ENCODE results near the gene NAA11. TPM values are rescaled to one million over a fixed set of nuclear protein-coding genes. Genes with fewer than 3 reads are reported as not detected.

The NAA11 gene
- polyA plus RNA-seq, 2 of the 4 experiments (the other 2 are of a cell fraction) = not detected

GRCh38 chr4:79325436-79325835 is 425 bp downstream of the NAA11 start:
- H3K4me1 ChIP-seq = no peaks in the 10 kb centered on the region
- H3K27ac ChIP-seq = no peak overlapping the region
- ChIA-PET CTCF (no interaction called here), POLR2A (no interaction called here)
- DNase-seq (ENCODE audit: low read depth in 1 of 2, low spot score in 1 of 2) (no peak), ATAC-seq (no peak), FAIRE-seq (no peak)
- no peak overlapping the region for H3K4me3 ChIP-seq
- TF ChIP-seq FOSL2 (IDR thresholded peaks at IDR 0.05) (no peak), FOSL2 (CRISPR knock-in tag; IDR thresholded peaks at IDR 0.05) (no peak), ESRRA (IDR thresholded peaks at IDR 0.05; ENCODE audit: borderline replicate concordance, low read length) (no peak), MAFK (IDR thresholded peaks at IDR 0.05; ENCODE audit: partially characterized antibody) (no peak), USF2 (IDR thresholded peaks at IDR 0.05) (no peak), MYC (IDR thresholded peaks at IDR 0.05; ENCODE audit: borderline replicate concordance, low read length) (no peak), GATA3 (IDR thresholded peaks at IDR 0.05; ENCODE audit: borderline replicate concordance) (no peak), REST (IDR thresholded peaks at IDR 0.05) (no peak), KDM1A (IDR thresholded peaks at IDR 0.05; ENCODE audit: low read depth) (no peak), SREBF2 (IDR thresholded peaks at IDR 0.05) (no peak), RNF2 (IDR thresholded peaks at IDR 0.05; ENCODE audit: borderline replicate concordance, low read depth) (no peak), CBX8 (IDR thresholded peaks at IDR 0.05) (no peak), BHLHE40 (IDR thresholded peaks at IDR 0.05; ENCODE audit: low read depth, low read length) (no peak), CBX2 (IDR thresholded peaks at IDR 0.05; ENCODE audit: borderline replicate concordance, low read depth) (no peak), KDM5A (IDR thresholded peaks at IDR 0.05) (no peak), ZNF302 (CRISPR knock-in tag; IDR thresholded peaks at IDR 0.05) (no peak), HMGXB4 (CRISPR knock-in tag; IDR thresholded peaks at IDR 0.05; ENCODE audit: borderline replicate concordance) (no peak), CHD2 (IDR thresholded peaks at IDR 0.05; ENCODE audit: low read length, partially characterized antibody) (no peak), E2F6 (IDR thresholded peaks at IDR 0.05; ENCODE audit: borderline replicate concordance, low read depth) (no peak)
- TF ChIP-seq, protein P1, sequence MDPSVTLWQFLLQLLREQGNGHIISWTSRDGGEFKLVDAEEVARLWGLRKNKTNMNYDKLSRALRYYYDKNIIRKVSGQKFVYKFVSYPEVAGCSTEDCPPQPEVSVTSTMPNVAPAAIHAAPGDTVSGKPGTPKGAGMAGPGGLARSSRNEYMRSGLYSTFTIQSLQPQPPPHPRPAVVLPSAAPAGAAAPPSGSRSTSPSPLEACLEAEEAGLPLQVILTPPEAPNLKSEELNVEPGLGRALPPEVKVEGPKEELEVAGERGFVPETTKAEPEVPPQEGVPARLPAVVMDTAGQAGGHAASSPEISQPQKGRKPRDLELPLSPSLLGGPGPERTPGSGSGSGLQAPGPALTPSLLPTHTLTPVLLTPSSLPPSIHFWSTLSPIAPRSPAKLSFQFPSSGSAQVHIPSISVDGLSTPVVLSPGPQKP (IDR thresholded peaks at IDR 0.05; ENCODE audit: low read depth, low read length) = no peak
- WGBS (ENCODE audit: missing lambda C conversion rate) = 56% methylated on average over 12 of the region's 12 CpGs
- no peaks in the 10 kb centered on the region for H3K9me3 ChIP-seq
- H3K4me2 ChIP-seq = no peak overlapping the region

DNA sequence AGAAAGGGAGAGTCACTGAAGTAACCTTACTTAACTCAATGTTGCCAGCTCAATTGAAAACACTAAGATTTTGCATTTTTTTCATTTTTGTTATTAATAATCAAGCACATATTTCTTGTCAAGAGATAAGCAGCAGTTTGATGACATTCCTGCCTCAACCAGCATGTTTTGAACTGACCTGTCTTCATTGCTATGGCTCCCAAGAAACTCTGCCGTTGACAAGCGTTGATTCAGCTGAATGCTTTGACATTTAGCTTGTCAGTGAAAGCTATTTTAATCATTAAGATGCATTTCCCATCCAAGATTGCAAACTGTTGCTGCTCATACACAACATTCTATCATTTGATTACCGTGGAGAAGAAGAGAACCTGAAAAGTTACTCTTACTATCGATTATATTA is 5.9 kb downstream of the NAA11 start:
- DNase-seq (ENCODE audit: low read depth in 1 of 2, low spot score in 1 of 2) (no peak), ATAC-seq (no peak), FAIRE-seq (no peak)
- H3K4me3 ChIP-seq = no peak overlapping the region
- CTCF ChIA-PET = no interaction called here
- no peaks in the 10 kb centered on the region for H3K9me3 ChIP-seq
- H3K27ac ChIP-seq = no peak overlapping the region
- 4% methylated on average over 4 of the region's 4 CpGs for WGBS (ENCODE audit: missing lambda C conversion rate)
- POLR2A ChIA-PET = no interaction called here
- no peak overlapping the region for H3K4me2 ChIP-seq
- no peaks in the 10 kb centered on the region for H3K4me1 ChIP-seq
- TF ChIP-seq RAD21 (conservative IDR thresholded peaks at IDR 0.05 in 1 of 2, IDR thresholded peaks at IDR 0.05 in 1 of 2) = no peak
- TF ChIP-seq POLR2AphosphoS2 (conservative IDR thresholded peaks at IDR 0.05; ENCODE audit: low read length) = no peak
- no peak for TF ChIP-seq MYC (IDR thresholded peaks at IDR 0.05; ENCODE audit: borderline replicate concordance, low read length)
- no peak for TF ChIP-seq MAFK (IDR thresholded peaks at IDR 0.05; ENCODE audit: partially characterized antibody)
- TF ChIP-seq ZNF302 (CRISPR knock-in tag; IDR thresholded peaks at IDR 0.05) = no peak
- no peak for TF ChIP-seq CBX8 (IDR thresholded peaks at IDR 0.05)
- TF ChIP-seq BHLHE40 (IDR thresholded peaks at IDR 0.05; ENCODE audit: low read depth, low read length) = no peak
- TF ChIP-seq BCL3 (IDR thresholded peaks at IDR 0.05) = no peak
- no peak for TF ChIP-seq EP300 (IDR thresholded peaks at IDR 0.05)
- TF ChIP-seq RNF2 (IDR thresholded peaks at IDR 0.05; ENCODE audit: borderline replicate concordance, low read depth) = no peak
- no peak for TF ChIP-seq EHF (CRISPR knock-in tag; IDR thresholded peaks at IDR 0.05)
- no peak for TF ChIP-seq CHD4 (IDR thresholded peaks at IDR 0.05; ENCODE audit: borderline replicate concordance)
- TF ChIP-seq CBX2 (IDR thresholded peaks at IDR 0.05; ENCODE audit: borderline replicate concordance, low read depth) = no peak
- no peak for TF ChIP-seq CHD2 (IDR thresholded peaks at IDR 0.05; ENCODE audit: low read length, partially characterized antibody)
- TF ChIP-seq KDM5A (IDR thresholded peaks at IDR 0.05) = no peak
- no peak for TF ChIP-seq HOXB13 (CRISPR knock-in tag; IDR thresholded peaks at IDR 0.05; ENCODE audit: low read depth)
- TF ChIP-seq JUNB (IDR thresholded peaks at IDR 0.05) = no peak
